NCI-H82 treated with DMSO at 0.1 percent for 48 hours (cell line): ENCODE results near the gene DNAH11.
"Not testable (repeated sequence)": the region's sequence is repeated elsewhere in the genome, so short reads cannot be mapped to it uniquely, and the experiment has no call there.

Experiments used
- DNase-seq: peaks from one replicate; lab custom pipeline; 2025; ENCODE audit not compliant: unreplicated experiment; lab: John Stamatoyannopoulos, UW

The DNAH11 gene

DNA sequence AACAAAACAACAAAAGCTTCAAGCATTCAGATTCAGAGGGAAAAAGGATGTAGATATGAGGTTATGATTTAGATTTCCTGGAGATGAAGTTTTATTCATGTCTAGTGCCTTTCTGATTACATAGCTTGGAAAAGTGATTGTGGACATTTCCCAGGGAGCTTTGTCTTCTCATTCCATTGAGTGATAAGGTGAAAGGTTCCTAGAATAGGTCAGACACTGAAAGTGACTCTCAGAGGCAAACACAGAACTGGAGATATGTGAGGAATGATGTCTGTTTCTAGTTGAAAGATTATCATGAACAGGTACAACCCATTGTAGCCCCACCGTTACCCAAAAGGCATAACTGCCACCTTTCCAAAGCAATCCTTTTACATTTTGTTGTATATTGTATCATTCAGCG, 223.4 kb downstream of the DNAH11 start:
- DNase-seq: no peak

- DNase-seq: peak; percentile 70
Observed at GRCh38 chr7:21767300-21767900, 224.6 kb downstream of the DNAH11 start.

- no peak for DNase-seq
Observed at GRCh38 chr7:21768279-21768678, 225.4 kb downstream of the DNAH11 start.

- no peak for DNase-seq
Observed at GRCh38 chr7:21771266-21771665, 228.4 kb downstream of the DNAH11 start.

DNA sequence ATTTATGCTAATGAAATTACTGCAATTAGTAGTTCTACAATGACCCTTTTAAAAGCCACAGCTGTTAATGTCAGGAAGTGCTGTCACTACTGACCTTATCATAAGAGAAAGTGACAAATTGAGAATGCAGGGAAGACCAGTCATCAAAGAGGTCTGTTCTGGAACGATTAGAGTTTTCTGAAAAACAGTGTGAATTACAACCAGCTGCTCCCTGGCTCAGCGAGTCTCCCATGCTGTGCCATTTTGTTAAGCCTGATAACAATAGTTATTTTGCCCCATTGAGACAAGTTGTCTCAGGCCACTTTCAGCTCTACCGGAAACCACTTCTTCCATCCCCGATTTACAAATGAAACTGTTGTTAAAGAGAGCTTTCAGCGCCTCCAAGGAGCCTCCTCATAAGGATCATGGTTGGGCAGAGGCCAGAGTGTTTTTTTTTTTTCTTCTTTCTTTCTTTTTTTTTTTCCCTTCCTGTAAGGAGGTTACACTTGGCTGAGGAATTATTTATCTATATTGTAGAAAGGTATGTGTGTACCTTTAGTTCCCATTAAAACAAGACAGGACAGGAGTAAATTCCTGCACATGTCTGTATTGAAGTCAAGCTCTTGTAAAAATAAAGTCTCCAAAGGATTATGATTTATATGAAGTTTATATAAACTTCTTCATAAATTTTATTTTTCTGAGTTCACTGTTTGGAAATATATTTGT, 229.2 kb downstream of the DNAH11 start:
- DNase-seq: no peak

DNA sequence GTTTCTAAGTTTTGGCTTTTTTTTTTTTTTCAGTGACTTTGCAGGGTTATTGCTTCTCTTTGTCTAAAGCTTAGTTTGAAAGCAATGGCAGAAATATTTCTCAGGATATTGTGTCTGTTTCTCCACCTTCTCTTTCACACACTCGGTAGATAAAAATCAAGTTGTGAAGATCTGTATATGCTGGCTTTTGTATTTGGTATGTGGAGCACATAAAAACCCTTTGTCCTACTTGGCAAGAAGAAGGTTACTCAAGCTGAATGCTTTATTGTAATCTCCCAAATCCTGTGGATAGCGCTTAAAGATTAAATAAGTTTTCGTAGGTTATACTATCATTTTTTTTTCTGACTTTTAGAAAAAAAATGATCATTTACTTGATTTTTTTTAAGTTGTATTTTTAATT, 230.5 kb downstream of the DNAH11 start:
- no peak for DNase-seq

DNA sequence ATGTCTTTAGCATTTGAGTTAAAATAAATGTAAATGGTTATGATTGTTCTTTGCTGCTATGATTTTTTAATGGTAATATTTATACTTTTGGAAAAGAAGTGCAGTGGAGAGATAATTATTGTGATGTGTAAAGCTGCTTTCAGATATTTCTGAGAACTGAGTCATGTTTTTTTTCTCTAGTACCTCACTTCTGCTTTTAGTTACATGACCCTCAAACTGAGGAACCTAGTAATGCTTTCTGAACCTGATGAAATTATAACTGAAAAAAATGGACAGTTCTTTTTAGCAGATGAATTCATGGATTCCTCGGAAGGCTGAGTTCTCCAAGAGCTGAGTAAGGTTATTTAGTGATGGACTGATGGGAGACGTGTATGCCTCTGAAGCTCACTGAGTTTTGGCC, 235.1 kb downstream of the DNAH11 start:
- DNase-seq: no peak

DNA sequence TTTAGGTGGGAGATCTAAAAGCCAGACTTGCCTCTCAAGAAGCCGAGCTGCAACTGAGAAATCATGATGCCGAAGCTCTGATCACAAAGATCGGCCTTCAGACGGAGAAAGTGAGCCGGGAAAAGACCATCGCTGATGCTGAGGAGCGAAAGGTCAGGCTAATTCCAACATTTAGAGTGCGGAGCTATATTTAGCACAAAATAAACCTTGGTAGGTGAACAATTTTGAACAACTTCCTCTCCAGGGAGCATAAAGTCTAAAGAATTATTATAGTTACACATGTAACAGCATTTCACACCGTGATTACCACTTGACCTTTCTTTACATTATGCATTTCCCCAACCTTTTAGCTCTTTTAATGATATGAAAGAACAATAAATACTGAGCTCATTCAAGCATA, 236.1 kb downstream of the DNAH11 start:
- no peak for DNase-seq

DNA sequence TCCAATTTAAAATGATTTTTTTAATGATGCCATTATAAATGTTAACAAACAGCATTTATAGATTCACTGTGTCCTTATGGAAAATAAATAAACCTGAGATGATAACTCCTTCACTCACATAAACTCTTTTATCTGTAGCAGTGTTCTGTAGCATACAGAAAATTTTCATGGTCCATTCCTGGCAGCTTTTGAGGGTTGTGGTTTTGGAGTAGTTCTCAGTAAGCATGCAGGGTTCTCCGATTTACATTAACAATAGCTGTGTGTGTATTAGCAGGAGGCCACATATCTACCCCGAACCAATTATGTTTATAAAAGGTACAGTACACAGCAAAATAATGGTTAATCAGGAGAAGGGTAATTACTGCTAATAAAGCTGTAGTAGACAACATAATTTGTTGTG, 240.2 kb downstream of the DNAH11 start:
- DNase-seq: no peak

DNA sequence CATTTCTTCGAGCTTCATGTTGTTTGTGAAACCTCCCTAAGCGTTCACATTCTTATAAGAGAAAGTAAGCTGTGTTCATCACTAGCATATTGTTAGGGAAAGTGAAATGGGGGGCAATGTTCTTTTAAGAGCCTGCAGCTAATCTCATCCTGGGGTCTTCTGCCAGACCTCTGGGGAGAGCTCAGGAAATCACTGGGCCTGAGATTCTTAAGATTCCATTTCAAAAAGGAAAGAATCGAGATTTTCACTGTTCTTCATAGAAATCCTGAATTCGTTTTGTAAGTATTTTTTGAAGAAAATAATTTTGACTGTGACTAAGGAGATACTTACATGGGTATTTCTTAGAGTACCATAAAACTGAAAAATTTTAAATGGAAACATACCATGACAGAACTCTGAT, 242.2 kb downstream of the DNAH11 start:
- no peak for DNase-seq

DNA sequence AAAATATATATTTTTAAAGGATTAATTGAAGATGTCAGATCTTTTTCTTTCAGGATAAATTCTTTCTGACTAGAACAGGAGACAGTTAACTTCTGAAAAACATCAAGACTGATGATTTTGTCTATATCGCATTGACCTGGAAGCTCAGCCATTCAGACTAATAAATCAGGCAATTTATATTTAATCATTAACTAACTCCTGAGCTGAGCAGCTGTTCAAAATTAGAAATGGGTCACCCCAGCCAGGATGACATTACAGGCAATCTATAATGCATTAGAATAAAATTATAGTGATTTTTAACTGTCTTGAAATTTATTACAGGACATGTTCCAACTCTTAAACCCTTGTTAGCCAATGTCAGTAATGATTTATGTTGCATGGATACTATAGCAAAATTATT, 263.0 kb downstream of the DNAH11 start:
- no peak for DNase-seq

DNA sequence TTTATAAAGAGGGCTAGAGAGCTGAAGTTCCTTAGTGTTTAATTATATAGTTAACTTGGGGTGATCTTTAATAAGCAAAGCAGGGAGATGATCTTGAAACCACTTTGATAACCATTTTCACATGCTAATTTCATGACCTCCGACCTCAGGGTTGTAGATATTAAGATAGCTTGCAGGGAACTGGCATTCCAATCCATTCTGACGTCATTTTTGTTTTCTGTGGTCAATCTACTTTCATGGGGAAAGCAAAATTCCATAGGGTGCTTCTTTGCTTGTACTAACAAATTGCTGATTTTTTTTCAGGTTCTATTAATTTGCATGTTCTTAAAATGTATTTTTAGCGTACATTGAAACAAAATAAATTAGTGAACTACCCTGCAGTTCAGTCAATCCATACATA, 263.5 kb downstream of the DNAH11 start:
- DNase-seq: no peak

- DNase-seq: no peak
Observed at GRCh38 chr7:21819048-21819447, 276.2 kb downstream of the DNAH11 start.

- no peak for DNase-seq
Observed at GRCh38 chr7:21828841-21829240, 286.0 kb downstream of the DNAH11 start.

DNA sequence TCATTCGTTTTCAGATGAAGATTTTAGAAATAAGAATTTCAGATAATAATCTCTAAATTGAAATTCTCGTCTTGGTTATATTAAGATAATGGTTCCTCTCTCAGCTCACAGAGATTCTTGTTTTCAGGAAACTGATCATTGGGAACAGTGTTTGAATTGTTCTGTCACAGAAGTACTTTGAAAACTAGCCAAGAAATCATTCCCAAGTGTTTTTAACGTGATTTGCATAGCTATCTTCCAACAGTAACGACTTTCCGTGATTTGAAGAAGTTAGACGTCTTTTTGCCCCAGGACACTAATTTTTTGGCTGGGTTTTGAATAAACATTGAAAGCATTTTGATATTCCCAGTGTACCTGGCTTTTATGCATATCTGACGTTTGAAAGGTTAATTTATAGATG, 286.9 kb downstream of the DNAH11 start:
- DNase-seq: no peak

DNA sequence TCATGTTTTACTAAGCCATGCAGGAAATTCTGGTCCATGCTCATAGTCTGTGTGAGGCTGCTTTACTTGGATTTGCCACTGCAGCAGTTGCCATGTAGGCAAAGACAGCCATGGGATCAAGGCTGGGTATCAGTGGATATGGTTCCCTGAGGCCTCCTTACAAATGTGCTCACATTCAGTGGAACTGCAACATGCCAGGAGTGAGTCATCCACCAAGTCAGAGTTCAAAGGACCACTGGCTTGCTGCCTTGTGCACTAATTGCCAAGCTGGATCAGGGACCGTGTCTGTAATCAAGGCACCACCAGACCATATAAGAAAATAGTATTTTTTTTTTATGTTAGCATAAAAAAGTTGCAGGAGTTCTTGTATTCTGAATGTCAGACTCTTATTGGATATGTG, 301.9 kb downstream of the DNAH11 start:
- DNase-seq: no peak

DNA sequence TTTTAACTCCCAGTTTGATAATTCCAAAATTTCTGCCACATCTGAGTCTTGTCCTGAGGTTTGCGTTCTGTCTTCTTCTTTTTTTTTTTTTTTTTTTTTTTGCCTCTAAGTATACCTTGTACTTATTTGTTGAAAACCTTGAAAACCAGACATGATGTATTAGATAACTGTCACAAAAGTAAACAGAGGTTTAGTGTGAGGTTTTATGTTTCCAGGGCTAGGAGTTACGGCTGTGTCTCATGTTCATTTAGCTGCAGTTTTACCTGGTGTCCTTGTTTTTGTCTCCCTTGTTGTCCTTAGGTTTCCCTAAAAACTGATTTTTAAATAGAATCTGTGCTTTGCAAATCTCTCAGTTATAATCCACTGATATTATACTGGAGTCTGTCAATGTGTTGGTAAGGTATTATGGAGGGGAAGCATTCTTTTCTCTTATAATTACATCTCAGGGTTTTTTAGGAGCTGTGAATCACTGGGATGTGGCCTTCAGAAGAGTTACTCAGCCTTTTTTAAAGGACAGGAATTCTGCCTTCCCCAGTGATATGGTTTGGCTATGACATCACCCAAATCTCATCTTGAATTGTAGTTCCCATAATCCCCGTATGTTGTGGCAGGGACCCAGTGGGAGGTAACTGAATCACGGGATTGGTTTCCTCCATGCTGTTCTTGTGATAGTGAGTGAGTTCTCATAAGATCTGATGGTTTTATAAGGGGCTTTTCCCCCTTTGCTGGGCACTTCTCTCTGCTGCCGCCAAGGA, 307.9 kb downstream of the DNAH11 start:
- no peak for DNase-seq

GRCh38 chr7:21851559-21851967, 308.7 kb downstream of the DNAH11 start:
- DNase-seq: no peak

- DNase-seq: not testable (repeated sequence)
Observed at GRCh38 chr7:21865631-21866204, 322.9 kb downstream of the DNAH11 start.

DNA sequence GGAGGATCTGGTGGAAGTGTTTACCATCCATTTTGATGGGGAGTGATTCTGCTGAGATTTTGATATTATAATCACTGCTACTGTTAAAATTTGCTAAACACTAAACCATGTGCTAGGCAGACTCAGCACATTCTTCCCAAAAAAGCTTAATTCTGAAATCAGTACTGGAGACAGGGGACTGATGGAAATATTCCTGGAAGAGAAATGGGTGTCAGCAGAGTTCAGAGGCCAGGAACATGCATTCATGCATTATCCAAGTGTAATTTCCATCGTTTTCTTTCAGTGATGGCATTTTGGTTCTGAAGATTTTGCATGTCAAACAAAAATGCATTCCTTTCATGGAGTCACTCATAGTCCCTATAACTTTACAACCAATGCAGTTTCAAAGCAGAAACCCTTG, 323.9 kb downstream of the DNAH11 start:
- no peak for DNase-seq

DNA sequence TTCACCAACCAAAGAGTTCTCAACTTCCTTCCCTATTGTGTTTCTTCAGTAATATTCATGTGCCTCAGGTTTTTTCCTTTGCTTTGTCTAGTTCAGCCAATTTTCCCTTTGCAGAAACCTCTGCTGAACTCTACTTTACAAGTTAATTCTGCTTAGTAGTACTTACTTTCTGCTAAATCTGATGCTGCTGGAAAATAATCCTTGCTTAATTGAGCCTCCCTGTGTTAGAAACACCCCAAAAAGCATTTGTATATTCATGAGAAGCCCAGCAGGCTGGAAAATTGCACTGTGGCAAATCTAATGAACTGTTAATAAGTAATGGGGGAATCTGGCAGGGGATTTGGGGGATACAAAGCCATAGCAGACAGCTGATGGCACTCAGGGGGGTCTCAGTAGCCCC, 324.4 kb downstream of the DNAH11 start:
- peak; percentile 1 for DNase-seq
